UCSD-AML1 (cell line): ENCODE results near the gene PRSS36.
"Not testable (repeated sequence)": the region's sequence is repeated elsewhere in the genome, so short reads cannot be mapped to it uniquely, and the experiment has no call there.

Experiments used
- DNase-seq: peaks from one replicate; lab custom pipeline; 2025; ENCODE audit not compliant: unreplicated experiment; lab: John Stamatoyannopoulos, UW

Gene PRSS36

GRCh38 chr16:31149894-31150890, at the start of gene PRSS36:
Gene PRSS36 (minus strand): TSS chr16:31150066. CDS start chr16:31150035, 31 bp downstream.
- DNase-seq: peak; percentile 56

GRCh38 chr16:31199430-31200041, 49.7 kb upstream of the PRSS36 start:
- no peak for DNase-seq

- DNase-seq: no peak
Measured at GRCh38 chr16:31198207-31198882, 48.5 kb upstream of the PRSS36 start.

GRCh38 chr16:31196324-31197088, 46.6 kb upstream of the PRSS36 start:
- DNase-seq: no peak

- DNase-seq: not testable (repeated sequence)
Measured at GRCh38 chr16:31195861-31196260, 46.0 kb upstream of the PRSS36 start.

- no peak for DNase-seq
Measured at GRCh38 chr16:31194898-31195297, 45.0 kb upstream of the PRSS36 start.

- DNase-seq: no peak
Measured at GRCh38 chr16:31193874-31194273, 44.0 kb upstream of the PRSS36 start.

GRCh38 chr16:31192856-31193642, 43.2 kb upstream of the PRSS36 start:
- DNase-seq: no peak

GRCh38 chr16:31191697-31192428, 42.0 kb upstream of the PRSS36 start:
- no peak for DNase-seq

- DNase-seq: no peak
Measured at GRCh38 chr16:31190818-31191444, 41.1 kb upstream of the PRSS36 start.

- no peak for DNase-seq
Measured at GRCh38 chr16:31190061-31190460, 40.2 kb upstream of the PRSS36 start.

GRCh38 chr16:31189412-31189778, 39.5 kb upstream of the PRSS36 start:
- DNase-seq: no peak

- DNase-seq: no peak
Measured at GRCh38 chr16:31188450-31189411, 38.9 kb upstream of the PRSS36 start.

GRCh38 chr16:31187808-31188189, 37.9 kb upstream of the PRSS36 start:
- no peak for DNase-seq

GRCh38 chr16:31186930-31187807, 37.3 kb upstream of the PRSS36 start:
- no peak for DNase-seq

- DNase-seq: no peak
Measured at GRCh38 chr16:31186176-31186575, 36.3 kb upstream of the PRSS36 start.

- no peak for DNase-seq
Measured at GRCh38 chr16:31185339-31185738, 35.5 kb upstream of the PRSS36 start.
